ENCODE data around the gene LACC1. TPM values are rescaled to one million over a fixed set of nuclear protein-coding genes. Genes with fewer than 3 reads are reported as not detected.

The LACC1 gene
- total and polyA plus RNA-seq, 10 donors: 3.0 to 17.6 (median 11.4) TPM

- Histone ChIP-seq H3K9me3 (no peaks in the 10 kb centered on the region), H3K27me3 (replicated peaks in 1 of 7) (no peaks in the 10 kb centered on the region), H3K27ac (no peak overlapping the region), H3K36me3 (peaks cover 0 to 8% (median 0%) of the 10 kb centered on the region in 6 donors), H3K4me1 (peaks cover 14 to 39% (median 29%) of the 10 kb centered on the region in 6 donors), H3K4me3 (no peak overlapping the region)
- intact Hi-C loops (cut with DNase I; ENCODE audit: low total_unique reads): no loop called here
- TF ChIP-seq POLR2AphosphoS5 (IDR thresholded peaks at IDR 0.05): no peak
- TF ChIP-seq, protein P1, sequence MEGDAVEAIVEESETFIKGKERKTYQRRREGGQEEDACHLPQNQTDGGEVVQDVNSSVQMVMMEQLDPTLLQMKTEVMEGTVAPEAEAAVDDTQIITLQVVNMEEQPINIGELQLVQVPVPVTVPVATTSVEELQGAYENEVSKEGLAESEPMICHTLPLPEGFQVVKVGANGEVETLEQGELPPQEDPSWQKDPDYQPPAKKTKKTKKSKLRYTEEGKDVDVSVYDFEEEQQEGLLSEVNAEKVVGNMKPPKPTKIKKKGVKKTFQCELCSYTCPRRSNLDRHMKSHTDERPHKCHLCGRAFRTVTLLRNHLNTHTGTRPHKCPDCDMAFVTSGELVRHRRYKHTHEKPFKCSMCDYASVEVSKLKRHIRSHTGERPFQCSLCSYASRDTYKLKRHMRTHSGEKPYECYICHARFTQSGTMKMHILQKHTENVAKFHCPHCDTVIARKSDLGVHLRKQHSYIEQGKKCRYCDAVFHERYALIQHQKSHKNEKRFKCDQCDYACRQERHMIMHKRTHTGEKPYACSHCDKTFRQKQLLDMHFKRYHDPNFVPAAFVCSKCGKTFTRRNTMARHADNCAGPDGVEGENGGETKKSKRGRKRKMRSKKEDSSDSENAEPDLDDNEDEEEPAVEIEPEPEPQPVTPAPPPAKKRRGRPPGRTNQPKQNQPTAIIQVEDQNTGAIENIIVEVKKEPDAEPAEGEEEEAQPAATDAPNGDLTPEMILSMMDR (IDR thresholded peaks at IDR 0.05 in 8 of 11, conservative IDR thresholded peaks at IDR 0.05 in 3 of 11): no peak
- TF ChIP-seq POLR2A (IDR thresholded peaks at IDR 0.05): no peak
- no peak for DNase-seq
Measured at GRCh38 chr13:43880926-43881325, 1.2 kb downstream of the LACC1 start.

GRCh38 chr13:43881580-43881979 is 1.9 kb downstream of the LACC1 start:
- H3K4me3 ChIP-seq: no peak overlapping the region
- intact Hi-C loops (cut with DNase I; ENCODE audit: low total_unique reads): no loop called here
- TF ChIP-seq, protein P1 (IDR thresholded peaks at IDR 0.05 in 8 of 11, conservative IDR thresholded peaks at IDR 0.05 in 3 of 11): no peak
- TF ChIP-seq POLR2AphosphoS5 (IDR thresholded peaks at IDR 0.05): no peak
- TF ChIP-seq POLR2A (IDR thresholded peaks at IDR 0.05): no peak
- DNase-seq: no peak
- H3K27ac ChIP-seq: no peak overlapping the region
- peaks cover 0 to 8% (median 0%) of the 10 kb centered on the region in 6 donors for H3K36me3 ChIP-seq
- H3K27me3 ChIP-seq (replicated peaks in 1 of 7): no peaks in the 10 kb centered on the region
- H3K4me1 ChIP-seq: peaks cover 14 to 39% (median 29%) of the 10 kb centered on the region in 6 donors
- H3K9me3 ChIP-seq: no peaks in the 10 kb centered on the region

DNA sequence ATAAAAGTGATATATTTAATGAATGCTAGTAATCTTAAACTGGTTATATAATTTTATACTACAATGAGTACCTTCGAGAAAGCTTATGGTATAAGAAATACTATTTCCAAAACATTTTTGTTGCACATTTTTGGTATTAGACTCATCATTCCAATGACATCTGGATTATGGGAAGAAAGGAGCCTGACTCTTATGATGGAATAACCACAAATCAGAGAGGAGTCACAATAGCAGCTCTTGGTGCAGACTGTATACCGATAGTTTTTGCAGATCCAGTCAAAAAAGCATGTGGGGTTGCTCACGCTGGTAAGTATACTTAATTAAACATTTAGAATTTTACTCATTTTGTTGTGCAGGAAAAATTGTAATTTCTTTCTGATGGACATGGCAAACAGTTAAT is 3.9 kb downstream of the LACC1 start:
- TF ChIP-seq POLR2A (IDR thresholded peaks at IDR 0.05) (no peak), POLR2AphosphoS5 (IDR thresholded peaks at IDR 0.05) (no peak)
- TF ChIP-seq, protein P1 (IDR thresholded peaks at IDR 0.05 in 8 of 11, conservative IDR thresholded peaks at IDR 0.05 in 3 of 11): no peak
- no peak overlapping the region for H3K4me3 ChIP-seq
- no peak overlapping the region for H3K27ac ChIP-seq
- H3K36me3 ChIP-seq: peaks cover 0 to 8% (median 0%) of the 10 kb centered on the region in 6 donors
- DNase-seq: no peak
- intact Hi-C loops (cut with DNase I; ENCODE audit: low total_unique reads): no loop called here
- no peaks in the 10 kb centered on the region for H3K27me3 ChIP-seq (replicated peaks in 1 of 7)
- H3K9me3 ChIP-seq: no peaks in the 10 kb centered on the region
- H3K4me1 ChIP-seq: peaks cover 2 to 23% (median 15%) of the 10 kb centered on the region in 6 donors
- 96 to 98% (median 97%) methylated on average over 3 of the region's 3 CpGs for WGBS, 5 donors

GRCh38 chr13:43884222-43884621 is 4.5 kb downstream of the LACC1 start:
- DNase-seq: no peak
- Histone ChIP-seq H3K36me3 (peaks cover 0 to 10% (median 0%) of the 10 kb centered on the region in 6 donors), H3K27ac (no peak overlapping the region), H3K9me3 (no peaks in the 10 kb centered on the region), H3K4me3 (no peak overlapping the region), H3K4me1 (peaks cover 0 to 19% (median 12%) of the 10 kb centered on the region in 6 donors), H3K27me3 (replicated peaks in 1 of 7) (no peaks in the 10 kb centered on the region)
- intact Hi-C loops (cut with DNase I; ENCODE audit: low total_unique reads): no loop called here
- 88 to 95% (median 91%) methylated on average over 1 of the region's 1 CpG for WGBS, 5 donors
- TF ChIP-seq POLR2AphosphoS5 (IDR thresholded peaks at IDR 0.05) (no peak), POLR2A (IDR thresholded peaks at IDR 0.05) (no peak)
- TF ChIP-seq, protein P1 (IDR thresholded peaks at IDR 0.05 in 8 of 11, conservative IDR thresholded peaks at IDR 0.05 in 3 of 11): no peak
